ENCODE measurements around the gene DOCK6.

- TF ChIP-seq POLR2A (IDR thresholded peaks at IDR 0.05) (no peak), CTCF (IDR thresholded peaks at IDR 0.05) (no peak)
Measured at GRCh38 chr19:11242025-11242424, 20.3 kb downstream of the DOCK6 start.
